Mesenchymal stem cell (in vitro differentiated cells and primary cell): ENCODE results near the gene SNX15.

Experiments used
- DNase-seq: peaks from one replicate; pipeline ENCODE4 v3.0.0-alpha.2; 2013
- H2AFZ ChIP-seq: one replicate; pipeline ENCODE4 v1.6.1; 2013; ENCODE audit warnings: low read depth, mild to moderate bottlenecking, control low read depth, inconsistent platforms, low read length, moderate library complexity
- H2AK5ac ChIP-seq: 2 replicates; pipeline ENCODE4 v1.6.1; 2013; ENCODE audit warnings: low read length, moderate library complexity, mild to moderate bottlenecking, inconsistent platforms; ENCODE audit not compliant: severe bottlenecking
- H2BK120ac ChIP-seq: one replicate; pipeline ENCODE4 v1.6.1; 2013; ENCODE audit warnings: low read depth, mild to moderate bottlenecking, inconsistent platforms, low read length, moderate library complexity
- H2BK12ac ChIP-seq, 2 experiments: one replicate each; pipeline ENCODE4 v1.6.1; 2013; ENCODE audit warnings: inconsistent platforms in 2 of 2, low read length in 2 of 2, mild to moderate bottlenecking in 2 of 2, moderate library complexity in 2 of 2, control low read depth in 1 of 2
- H2BK15ac ChIP-seq: one replicate; pipeline ENCODE4 v1.6.1; 2013; ENCODE audit warnings: mild to moderate bottlenecking, low read depth, inconsistent platforms; ENCODE audit not compliant: poor library complexity, severe bottlenecking
- H2BK5ac ChIP-seq: 2 replicates; pipeline ENCODE4 v1.6.1; 2013; ENCODE audit warnings: low read depth, mild to moderate bottlenecking, low read length, control low read depth, inconsistent platforms; ENCODE audit not compliant: poor library complexity, severe bottlenecking
- H3K14ac ChIP-seq, 2 experiments: one replicate each; pipeline ENCODE4 v1.6.1; 2013; ENCODE audit warnings: inconsistent platforms in 2 of 2, low read length in 2 of 2, control low read depth in 1 of 2, mild to moderate bottlenecking in 1 of 2, moderate library complexity in 1 of 2
- H3K18ac ChIP-seq, 2 experiments: one replicate each; pipeline ENCODE4 v1.6.1; 2013; ENCODE audit warnings: inconsistent platforms in 2 of 2, low read length in 2 of 2, control low read depth in 1 of 2, low read depth in 1 of 2, mild to moderate bottlenecking in 1 of 2
- H3K23ac ChIP-seq, 2 experiments: one replicate each; pipeline ENCODE4 v1.6.1; 2013; ENCODE audit warnings: inconsistent platforms in 2 of 2, low read length in 2 of 2, mild to moderate bottlenecking in 2 of 2, moderate library complexity in 2 of 2, control low read depth in 1 of 2
- H3K27ac ChIP-seq: 2 replicates; pipeline ENCODE4 v1.5.1; 2013; ENCODE audit warnings: mild to moderate bottlenecking, moderate library complexity, low read length, control low read depth, inconsistent platforms; ENCODE audit not compliant: poor library complexity, severe bottlenecking
- H3K27me3 ChIP-seq, 2 experiments: 2 replicates each; pipeline versions ENCODE4 v1.6.1 to v1.7.0; 2013; ENCODE audit warnings: low read length in 2 of 2, mild to moderate bottlenecking in 2 of 2, moderate library complexity in 2 of 2, control low read depth in 1 of 2, inconsistent platforms in 1 of 2; ENCODE audit not compliant: control insufficient read depth in 1 of 2, insufficient read depth in 1 of 2
- H3K36me3 ChIP-seq, 2 experiments: 2 replicates each; pipeline versions ENCODE4 v1.6.1 to v1.7.0; 2013; ENCODE audit warnings: low read length in 2 of 2, control low read depth in 1 of 2, inconsistent platforms in 1 of 2, low read depth in 1 of 2, mild to moderate bottlenecking in 1 of 2; ENCODE audit not compliant: insufficient read depth in 2 of 2, control insufficient read depth in 1 of 2
- H3K4ac ChIP-seq, 2 experiments: one replicate each; pipeline ENCODE4 v1.6.1; 2013; ENCODE audit warnings: inconsistent platforms in 2 of 2, low read length in 2 of 2, mild to moderate bottlenecking in 2 of 2, moderate library complexity in 2 of 2, control low read depth in 1 of 2, low read depth in 1 of 2
- H3K4me1 ChIP-seq: 2 replicates; pipeline ENCODE4 v1.6.1; 2013; ENCODE audit warnings: low read depth, low read length, control low read depth; ENCODE audit not compliant: control insufficient read depth, insufficient read depth
- H3K4me2 ChIP-seq: 2 replicates; pipeline ENCODE4 v1.6.1; 2013; ENCODE audit warnings: low read length, mild to moderate bottlenecking, inconsistent platforms; ENCODE audit not compliant: poor library complexity, severe bottlenecking
- H3K4me3 ChIP-seq, 2 experiments: 2 replicates each; pipeline versions ENCODE4 v1.5.1 to v1.7.0; 2013; ENCODE audit warnings: low read length in 2 of 2, mild to moderate bottlenecking in 2 of 2, control low read depth in 1 of 2, low read depth in 1 of 2; ENCODE audit not compliant: insufficient read depth in 1 of 2
- H3K79me1 ChIP-seq: replicated peaks from 2 replicates; pipeline ENCODE4 v1.6.1; 2013; ENCODE audit warnings: mild to moderate bottlenecking, control low read depth, low read length, inconsistent platforms; ENCODE audit not compliant: poor library complexity, severe bottlenecking
- H3K9ac ChIP-seq: 2 replicates; pipeline ENCODE4 v1.7.0; 2013; ENCODE audit warnings: mild to moderate bottlenecking, low read length, moderate library complexity
- H3K9me3 ChIP-seq: 2 replicates; pipeline ENCODE4 v1.7.0; 2013; ENCODE audit warnings: mild to moderate bottlenecking, low read length; ENCODE audit not compliant: control insufficient read depth
- H4K8ac ChIP-seq: one replicate; pipeline ENCODE4 v1.6.1; 2013; ENCODE audit warnings: inconsistent platforms, mild to moderate bottlenecking, low read length, moderate library complexity
- H4K91ac ChIP-seq: one replicate; pipeline ENCODE4 v1.6.1; 2013; ENCODE audit warnings: mild to moderate bottlenecking, low read length, inconsistent platforms
- WGBS: methylation state at CpG from one replicate; pipeline ENCODE4 v1.1.7; 2013; ENCODE audit warnings: mixed read lengths; 5-methylcytosine and 5-hydroxymethylcytosine counted together

Gene SNX15

GRCh38 chr11:65066315-65066714, 39.1 kb downstream of the SNX15 start:
- no peak overlapping the region for H2AFZ ChIP-seq
- no peak overlapping the region for H3K27ac ChIP-seq
- no peaks in the 10 kb centered on the region for H3K79me1 ChIP-seq
- no peak overlapping the region for H2AK5ac ChIP-seq
- H3K9me3 ChIP-seq = no peaks in the 10 kb centered on the region
- H3K9ac ChIP-seq = no peak overlapping the region
- H4K8ac ChIP-seq = no peak overlapping the region
- H3K4ac ChIP-seq = no peak overlapping the region
- WGBS = 80% methylated on average over 11 of the region's 11 CpGs
- H3K14ac ChIP-seq = no peak overlapping the region
- no peaks in the 10 kb centered on the region for H3K36me3 ChIP-seq
- H2BK120ac ChIP-seq = no peak overlapping the region
- no peak overlapping the region for H2BK5ac ChIP-seq
- no peak overlapping the region for H2BK15ac ChIP-seq
- no peak overlapping the region for H3K4me2 ChIP-seq
- H3K27me3 ChIP-seq = peaks cover 3 to 12% of the 10 kb centered on the region in 2 experiments
- no peak overlapping the region for H3K18ac ChIP-seq
- no peaks in the 10 kb centered on the region for H3K4me1 ChIP-seq
- no peak overlapping the region for H3K23ac ChIP-seq
- DNase-seq = no peak
- H2BK12ac ChIP-seq = no peak overlapping the region
- H4K91ac ChIP-seq = no peak overlapping the region
- no peak overlapping the region for H3K4me3 ChIP-seq

GRCh38 chr11:65066805-65067291, 39.6 kb downstream of the SNX15 start:
- Histone ChIP-seq H2AK5ac (no peak overlapping the region), H3K4ac (no peak overlapping the region), H2AFZ (no peak overlapping the region), H3K9me3 (no peaks in the 10 kb centered on the region), H2BK12ac (no peak overlapping the region), H2BK15ac (no peak overlapping the region), H3K36me3 (no peaks in the 10 kb centered on the region), H4K91ac (no peak overlapping the region), H3K9ac (no peak overlapping the region), H3K27me3 (peaks cover 3 to 12% of the 10 kb centered on the region in 2 experiments), H3K23ac (no peak overlapping the region), H3K4me2 (no peak overlapping the region), H2BK5ac (no peak overlapping the region), H2BK120ac (no peak overlapping the region), H4K8ac (no peak overlapping the region), H3K14ac (no peak overlapping the region), H3K79me1 (no peaks in the 10 kb centered on the region), H3K4me3 (no peak overlapping the region), H3K4me1 (no peaks in the 10 kb centered on the region), H3K27ac (no peak overlapping the region), H3K18ac (no peak overlapping the region)
- 80% methylated on average over 4 of the region's 4 CpGs for WGBS
- no peak for DNase-seq

DNA sequence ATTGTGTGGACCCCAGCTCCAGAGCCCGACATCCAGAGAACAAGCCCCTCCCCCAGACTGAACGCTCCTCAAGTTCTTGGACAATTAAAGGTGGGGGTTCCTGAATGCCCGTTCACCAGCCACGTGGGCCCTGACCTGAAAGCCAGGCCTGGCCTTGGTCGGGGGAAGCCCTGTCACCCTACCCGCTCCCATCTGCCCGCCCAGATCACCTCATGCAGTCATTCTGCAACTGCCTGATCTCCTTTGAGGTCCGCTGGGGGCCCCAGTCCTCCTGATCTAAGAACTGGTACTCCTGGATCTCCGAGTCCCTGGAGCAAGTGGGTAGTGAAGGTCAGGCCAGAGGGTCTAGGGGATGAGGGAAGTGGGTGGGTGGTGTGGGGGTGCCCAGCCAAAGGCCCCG, 40.2 kb downstream of the SNX15 start:
- Histone ChIP-seq H3K9me3 (no peaks in the 10 kb centered on the region), H2BK120ac (no peak overlapping the region), H3K14ac (no peak overlapping the region), H4K8ac (no peak overlapping the region), H3K9ac (no peak overlapping the region), H2BK12ac (no peak overlapping the region), H3K79me1 (no peaks in the 10 kb centered on the region), H3K4ac (no peak overlapping the region), H3K23ac (no peak overlapping the region), H3K18ac (no peak overlapping the region), H3K36me3 (no peaks in the 10 kb centered on the region), H3K4me3 (no peak overlapping the region), H2BK15ac (no peak overlapping the region), H2AK5ac (no peak overlapping the region), H2AFZ (no peak overlapping the region), H3K27me3 (peaks cover 3 to 9% of the 10 kb centered on the region in 2 experiments), H3K4me2 (no peak overlapping the region), H2BK5ac (no peak overlapping the region), H3K27ac (no peak overlapping the region), H3K4me1 (no peaks in the 10 kb centered on the region), H4K91ac (no peak overlapping the region)
- no peak for DNase-seq
- WGBS = 81% methylated on average over 8 of the region's 10 CpGs

- H4K91ac ChIP-seq = no peak overlapping the region
- H2BK5ac ChIP-seq = no peak overlapping the region
- H2BK12ac ChIP-seq = no peak overlapping the region
- no peak overlapping the region for H3K18ac ChIP-seq
- no peaks in the 10 kb centered on the region for H3K79me1 ChIP-seq
- DNase-seq = peak; percentile 47
- no peak overlapping the region for H2AFZ ChIP-seq
- no peak overlapping the region for H3K4me2 ChIP-seq
- 65% methylated on average over 6 of the region's 9 CpGs for WGBS
- H3K27ac ChIP-seq = no peak overlapping the region
- H3K9ac ChIP-seq = no peak overlapping the region
- no peak overlapping the region for H2BK15ac ChIP-seq
- H3K36me3 ChIP-seq = no peaks in the 10 kb centered on the region
- H3K9me3 ChIP-seq = no peaks in the 10 kb centered on the region
- H3K14ac ChIP-seq = no peak overlapping the region
- H3K23ac ChIP-seq = no peak overlapping the region
- no peak overlapping the region for H2BK120ac ChIP-seq
- H2AK5ac ChIP-seq = no peak overlapping the region
- H3K4me1 ChIP-seq = no peaks in the 10 kb centered on the region
- no peak overlapping the region for H3K4ac ChIP-seq
- no peak overlapping the region for H4K8ac ChIP-seq
- H3K27me3 ChIP-seq = peaks cover 0 to 8% of the 10 kb centered on the region in 2 experiments
- no peak overlapping the region for H3K4me3 ChIP-seq
Measured at GRCh38 chr11:65069217-65069616, 42.0 kb downstream of the SNX15 start.
